GM18511 (cell line): ENCODE results near the gene DOK7.

Source experiments
- ATAC-seq: cut with Tn5 transposase; IDR thresholded peaks from one replicate; pipeline ENCODE4 v1.9.1; 2021; ENCODE audit warnings: mild to moderate bottlenecking, moderate library complexity; ENCODE audit not compliant: unreplicated experiment

DOK7 gene

GRCh38 chr4:3485886-3486540 lies 22.9 kb downstream of the DOK7 start:
- no peak for ATAC-seq

GRCh38 chr4:3486541-3487540 lies 23.7 kb downstream of the DOK7 start:
- ATAC-seq = no peak

- no peak for ATAC-seq
These were observed 24.8 kb downstream of the DOK7 start for GRCh38 chr4:3487861-3488260.

GRCh38 chr4:3488820-3489219 lies 25.7 kb downstream of the DOK7 start:
- no peak for ATAC-seq

- no peak for ATAC-seq
These were observed 26.4 kb downstream of the DOK7 start for GRCh38 chr4:3489451-3489962.

- ATAC-seq = no peak
These were observed 28.7 kb downstream of the DOK7 start for GRCh38 chr4:3491681-3492405.

- no peak for ATAC-seq
These were observed 29.9 kb downstream of the DOK7 start for GRCh38 chr4:3492741-3493719.

- ATAC-seq = no peak
These were observed 30.8 kb downstream of the DOK7 start for GRCh38 chr4:3493720-3494461.

- ATAC-seq = no peak
These were observed 31.4 kb downstream of the DOK7 start for GRCh38 chr4:3494462-3494871.

GRCh38 chr4:3495204-3495975 lies 32.3 kb downstream of the DOK7 start:
- ATAC-seq = no peak

- no peak for ATAC-seq
These were observed 32.9 kb downstream of the DOK7 start for GRCh38 chr4:3496021-3496420.

GRCh38 chr4:3497095-3497494 lies 34.0 kb downstream of the DOK7 start:
- ATAC-seq = no peak

GRCh38 chr4:3497523-3498389 lies 34.6 kb downstream of the DOK7 start:
- ATAC-seq = no peak

- no peak for ATAC-seq
These were observed 35.3 kb downstream of the DOK7 start for GRCh38 chr4:3498407-3498806.

GRCh38 chr4:3498901-3499510 lies 35.9 kb downstream of the DOK7 start:
- ATAC-seq = no peak

- no peak for ATAC-seq
These were observed 36.6 kb downstream of the DOK7 start for GRCh38 chr4:3499710-3500109.

GRCh38 chr4:3500111-3500510 lies 37.0 kb downstream of the DOK7 start:
- no peak for ATAC-seq
